Stimulated activated CD8-positive, alpha-beta memory T cell treated with anti-CD3 and anti-CD28 coated beads, Interleukin-12 subunit alpha, Interleukin-12 subunit beta, amount 100 ng/mL, for 24 hours (primary cell): Measurements from ENCODE around the gene RAB40C.

Experiments used
- DNase-seq: peaks from one replicate; pipeline ENCODE4 v3.0.0-alpha.2; 2020; ENCODE audit errors: extremely low read depth

RAB40C gene

GRCh38 chr16:616733-617586, 27.1 kb downstream of the RAB40C start:
- DNase-seq: no peak

GRCh38 chr16:617855-618254, 28.0 kb downstream of the RAB40C start:
- DNase-seq: no peak

GRCh38 chr16:619476-620100, 29.7 kb downstream of the RAB40C start:
- no peak for DNase-seq

- DNase-seq: no peak
These were observed 31.0 kb downstream of the RAB40C start for GRCh38 chr16:620700-621525.

- no peak for DNase-seq
These were observed 31.8 kb downstream of the RAB40C start for GRCh38 chr16:621526-622105.

- no peak for DNase-seq
These were observed 33.0 kb downstream of the RAB40C start for GRCh38 chr16:622920-623280.

GRCh38 chr16:624526-625070, 34.7 kb downstream of the RAB40C start:
- no peak for DNase-seq

GRCh38 chr16:625117-625976, 35.5 kb downstream of the RAB40C start:
- DNase-seq: no peak

- DNase-seq: no peak
These were observed 36.3 kb downstream of the RAB40C start for GRCh38 chr16:625977-626765.

- no peak for DNase-seq
These were observed 37.1 kb downstream of the RAB40C start for GRCh38 chr16:626787-627453.

- no peak for DNase-seq
These were observed 37.8 kb downstream of the RAB40C start for GRCh38 chr16:627454-628239.

- no peak for DNase-seq
These were observed 38.6 kb downstream of the RAB40C start for GRCh38 chr16:628321-629061.

- no peak for DNase-seq
These were observed 39.4 kb downstream of the RAB40C start for GRCh38 chr16:629185-629832.

- DNase-seq: no peak
These were observed 40.0 kb downstream of the RAB40C start for GRCh38 chr16:629833-630248.

- no peak for DNase-seq
These were observed 40.5 kb downstream of the RAB40C start for GRCh38 chr16:630249-630814.

- DNase-seq: no peak
These were observed 41.0 kb downstream of the RAB40C start, which contains the start of gene WFIKKN1 for GRCh38 chr16:630815-631405. WFIKKN1 (plus strand) TSS chr16:630985; CDS start chr16:631254, 269 bp downstream.
